Naive thymus-derived CD4-positive, alpha-beta T cell (primary cell): ENCODE measurements around the gene AKR1B1. TPM values are rescaled to one million over a fixed set of nuclear protein-coding genes. Genes with fewer than 3 reads are reported as not detected.

Source experiments
- ATAC-seq: fragments of 150-1000 bp; cut with Tn5 transposase; 2 replicates; pipeline ENCODE4 v1.10.0; 2021; ENCODE audit warnings: mild to moderate bottlenecking, moderate library complexity
- CTCF ChIA-PET: fragments of 350-600 bp; sonication (Branson Sonifier 250); formaldehyde crosslinking; loops from one replicate; lab custom pipeline; 2021; ENCODE audit warnings: antibody characterized with exemption; lab: Charles Lee
- POLR2A ChIA-PET: fragments of 350-600 bp; sonication (Branson Sonifier 250); formaldehyde crosslinking; loops from one replicate; lab custom pipeline; 2021; ENCODE audit warnings: antibody characterized with exemption, inconsistent platforms; lab: Charles Lee
- DNase-seq, 9 donors: peaks; one replicate each; pipeline versions ENCODE4 v3.0.0 to v3.0.0-alpha.2; 2020 to 2022; ENCODE audit warnings: mixed read lengths in 1 of 9
- H3K27ac ChIP-seq: one replicate; pipeline ENCODE4 v1.7.0; 2013; ENCODE audit warnings: mild to moderate bottlenecking, low read depth, low read length, moderate library complexity
- H3K27me3 ChIP-seq, 2 donors: one replicate each; pipeline ENCODE4 v1.7.0; 2013; ENCODE audit warnings: low read length in 2 of 2, mild to moderate bottlenecking in 2 of 2, moderate library complexity in 2 of 2; ENCODE audit not compliant: control insufficient read depth in 2 of 2, insufficient read depth in 2 of 2
- H3K36me3 ChIP-seq, 3 experiments: 1 replicate in 2 of 3; 2 replicates in 1 of 3; pipeline ENCODE4 v1.7.0; 2013; ENCODE audit warnings: low read length in 3 of 3, mild to moderate bottlenecking in 3 of 3, moderate library complexity in 1 of 3; ENCODE audit not compliant: insufficient read depth in 3 of 3, control insufficient read depth in 2 of 3
- H3K4me1 ChIP-seq, 2 donors: one replicate each; pipeline ENCODE4 v1.7.0; 2013; ENCODE audit warnings: low read length in 2 of 2, mild to moderate bottlenecking in 2 of 2, moderate library complexity in 1 of 2; ENCODE audit not compliant: control insufficient read depth in 2 of 2, insufficient read depth in 2 of 2
- H3K4me3 ChIP-seq: 2 replicates; pipeline ENCODE4 v1.7.0; 2013; ENCODE audit warnings: mild to moderate bottlenecking, low read length
- H3K9me3 ChIP-seq, 3 experiments: 1 replicate in 2 of 3; 2 replicates in 1 of 3; pipeline ENCODE4 v1.7.0; 2013; ENCODE audit warnings: low read length in 3 of 3; ENCODE audit not compliant: control insufficient read depth in 2 of 3
- H3K27ac Mint-ChIP-seq, 9 donors: one replicate each; pipeline ENCODE4 v1.8.0; 2020 to 2022; ENCODE audit warnings: mixed read lengths in 9 of 9, mild to moderate bottlenecking in 8 of 9, moderate library complexity in 5 of 9, inconsistent platforms in 2 of 9
- H3K27me3 Mint-ChIP-seq, 5 donors: one replicate each; pipeline ENCODE4 v1.8.0; 2021 to 2022; ENCODE audit warnings: mixed read lengths in 5 of 5, mild to moderate bottlenecking in 1 of 5
- H3K36me3 Mint-ChIP-seq, 5 donors: one replicate each; pipeline ENCODE4 v1.8.0; 2020 to 2022; ENCODE audit warnings: mixed read lengths in 5 of 5, mild to moderate bottlenecking in 3 of 5, inconsistent platforms in 1 of 5
- H3K4me1 Mint-ChIP-seq, 7 donors: one replicate each; pipeline ENCODE4 v1.8.0; 2020 to 2022; ENCODE audit warnings: mixed read lengths in 7 of 7, mild to moderate bottlenecking in 3 of 7, inconsistent platforms in 1 of 7
- H3K4me3 Mint-ChIP-seq, 10 donors: one replicate each; pipeline ENCODE4 v1.8.0; 2020 to 2022; ENCODE audit warnings: mild to moderate bottlenecking in 10 of 10, mixed read lengths in 10 of 10, moderate library complexity in 6 of 10, inconsistent platforms in 2 of 10
- H3K9me3 Mint-ChIP-seq, 11 donors: one replicate each; pipeline ENCODE4 v1.8.0; 2020 to 2022; ENCODE audit warnings: mixed read lengths in 11 of 11, mild to moderate bottlenecking in 4 of 11, inconsistent platforms in 1 of 11, moderate library complexity in 1 of 11
- intact Hi-C, 2 donors: fragments of 100-400 bp; cut with micrococcal nuclease; formaldehyde crosslinking; loops; one replicate each; pipeline ENCODE4 v1.15.1; 2023
- polyA plus RNA-seq, 2 donors: library from polyadenylated mRNA; unstranded; fragments of 300-500 nt; fragmentation: Illumina TruSeq; gene quantifications; one replicate each; pipeline ENCODE4 v1.2.3, GENCODE V29; 2021
- total RNA-seq, 6 experiments: library from RNA in 5 of 6; stranded (reverse) in 5 of 6; gene quantifications; 1 replicate in 5 of 6; 2 replicates in 1 of 6; pipeline ENCODE4 v1.2.3 and lab custom pipeline; 2021 to 2026

The AKR1B1 gene
- total and polyA plus RNA-seq, 7 experiments from 2014 or later, result 62.2 to 206 (median 106) TPM

DNA sequence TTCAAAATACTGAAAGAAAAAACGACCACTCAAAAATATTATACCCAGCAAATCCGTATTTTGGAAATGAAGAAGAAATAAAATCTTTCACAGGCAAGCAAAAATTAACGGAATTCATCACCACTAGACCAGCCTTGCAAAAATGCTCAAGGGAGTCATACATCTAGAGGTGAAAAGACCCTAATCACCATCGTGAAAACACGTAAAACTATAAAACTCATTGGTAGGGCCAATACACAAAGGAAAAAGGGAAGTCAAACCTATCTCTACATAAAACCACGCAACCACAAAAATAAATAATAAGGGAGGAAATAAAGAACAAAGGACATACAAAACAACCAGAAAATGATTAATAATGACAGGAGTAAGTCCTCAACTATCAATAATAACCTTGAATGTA, 6.6 kb upstream of the AKR1B1 start:
- peaks cover 0 to 21% (median 17%) of the 10 kb centered on the region in 11 donors for H3K9me3 Mint-ChIP-seq
- peaks cover 0 to 20% (median 5%) of the 10 kb centered on the region in 3 experiments for H3K9me3 ChIP-seq
- H3K4me3 Mint-ChIP-seq, result no peak overlapping the region
- no peaks in the 10 kb centered on the region for H3K36me3 ChIP-seq
- CTCF ChIA-PET, result interaction anchor here (0.6 kb wide), 1 partner anchor 13 kb away, joined by 5 read pairs; no protein-coding TSS in a partner anchor
- ATAC-seq, result no peak
- H3K36me3 Mint-ChIP-seq, result peaks cover 2 to 6% (median 4%) of the 10 kb centered on the region in 5 donors
- no peaks in the 10 kb centered on the region for H3K27me3 ChIP-seq
- POLR2A ChIA-PET, result interaction anchor here (0.7 kb wide), 1 partner anchor 22 kb away, joined by 3 read pairs; no protein-coding TSS in a partner anchor
- no peak overlapping the region for H3K27ac ChIP-seq
- no peak overlapping the region for H3K27ac Mint-ChIP-seq
- no peak for DNase-seq
- no peaks in the 10 kb centered on the region for H3K4me1 ChIP-seq
- intact Hi-C loops, result no loop called here
- H3K4me3 ChIP-seq, result no peak overlapping the region
- H3K27me3 Mint-ChIP-seq, result no peaks in the 10 kb centered on the region
- H3K4me1 Mint-ChIP-seq, result no peaks in the 10 kb centered on the region

DNA sequence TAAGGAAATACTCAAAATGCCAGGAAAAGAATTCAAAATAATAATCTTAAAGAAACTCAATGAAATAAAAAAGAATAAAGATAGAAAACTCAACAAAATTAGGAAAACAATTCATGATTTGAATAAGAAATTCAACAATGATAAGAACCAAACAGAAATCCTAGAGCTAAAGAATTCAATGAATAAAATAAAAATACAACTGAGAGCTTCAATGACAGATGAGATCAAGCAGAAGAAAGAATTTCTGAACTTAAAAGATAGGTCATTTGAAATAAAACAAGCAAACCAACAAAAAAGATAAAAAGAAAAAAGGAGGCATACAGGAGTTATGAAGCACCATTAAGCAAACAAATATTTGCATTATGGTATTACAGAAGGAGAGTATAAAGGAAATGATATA, 5.6 kb upstream of the AKR1B1 start:
- ChIA-PET CTCF (no interaction called here), POLR2A (no interaction called here)
- DNase-seq, result no peak
- H3K4me3 ChIP-seq, result no peak overlapping the region
- H3K27me3 ChIP-seq, result no peaks in the 10 kb centered on the region
- Mint-ChIP-seq H3K36me3 (peaks cover 2 to 6% (median 4%) of the 10 kb centered on the region in 5 donors), H3K9me3 (peaks cover 0 to 21% (median 17%) of the 10 kb centered on the region in 11 donors), H3K4me1 (peaks cover 6 to 8% (median 8%) of the 10 kb centered on the region in 7 donors), H3K4me3 (no peak overlapping the region), H3K27ac (no peak overlapping the region), H3K27me3 (no peaks in the 10 kb centered on the region)
- intact Hi-C loops, result no loop called here
- no peak overlapping the region for H3K27ac ChIP-seq
- no peak for ATAC-seq
- H3K4me1 ChIP-seq, result peaks cover 2 to 4% of the 10 kb centered on the region in 2 donors
- H3K36me3 ChIP-seq, result no peaks in the 10 kb centered on the region
- H3K9me3 ChIP-seq, result peaks cover 0 to 20% (median 5%) of the 10 kb centered on the region in 3 experiments

DNA sequence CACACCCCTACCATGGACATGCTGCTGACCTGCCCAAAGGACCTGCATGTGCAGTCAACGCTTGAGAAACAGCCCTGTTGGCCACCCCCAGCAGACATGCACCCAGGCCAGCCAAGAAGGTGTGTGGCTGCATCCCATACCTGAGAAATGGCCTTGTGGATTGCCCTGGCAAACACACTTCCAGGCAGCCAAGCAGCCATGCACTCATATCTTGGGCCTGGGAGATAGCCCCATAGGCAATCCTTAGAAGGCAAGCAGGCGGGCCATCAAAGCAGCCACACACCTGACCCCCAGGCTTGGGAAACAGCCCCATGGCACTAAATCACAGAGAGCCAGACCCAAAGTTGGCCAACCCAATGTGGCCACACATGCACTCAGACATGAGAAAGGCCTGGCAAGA, 4.9 kb upstream of the AKR1B1 start:
- Mint-ChIP-seq H3K36me3 (peaks cover 2 to 6% (median 4%) of the 10 kb centered on the region in 5 donors), H3K4me3 (no peak overlapping the region), H3K4me1 (peaks cover 10 to 13% (median 13%) of the 10 kb centered on the region in 7 donors), H3K27me3 (no peaks in the 10 kb centered on the region), H3K27ac (no peak overlapping the region), H3K9me3 (peaks cover 0 to 21% (median 17%) of the 10 kb centered on the region in 11 donors)
- Histone ChIP-seq H3K9me3 (peaks cover 0 to 20% (median 5%) of the 10 kb centered on the region in 3 experiments), H3K27me3 (no peaks in the 10 kb centered on the region), H3K4me3 (no peak overlapping the region), H3K27ac (no peak overlapping the region), H3K36me3 (peaks cover 0 to 3% (median 0%) of the 10 kb centered on the region in 3 experiments), H3K4me1 (peaks cover 6 to 7% of the 10 kb centered on the region in 2 donors)
- no peak for ATAC-seq
- intact Hi-C loops, result no loop called here
- no peak for DNase-seq
- CTCF ChIA-PET, result no interaction called here
- POLR2A ChIA-PET, result interaction anchor here (0.9 kb wide), 1 partner anchor 9 kb away, joined by 3 read pairs; no protein-coding TSS in a partner anchor

DNA sequence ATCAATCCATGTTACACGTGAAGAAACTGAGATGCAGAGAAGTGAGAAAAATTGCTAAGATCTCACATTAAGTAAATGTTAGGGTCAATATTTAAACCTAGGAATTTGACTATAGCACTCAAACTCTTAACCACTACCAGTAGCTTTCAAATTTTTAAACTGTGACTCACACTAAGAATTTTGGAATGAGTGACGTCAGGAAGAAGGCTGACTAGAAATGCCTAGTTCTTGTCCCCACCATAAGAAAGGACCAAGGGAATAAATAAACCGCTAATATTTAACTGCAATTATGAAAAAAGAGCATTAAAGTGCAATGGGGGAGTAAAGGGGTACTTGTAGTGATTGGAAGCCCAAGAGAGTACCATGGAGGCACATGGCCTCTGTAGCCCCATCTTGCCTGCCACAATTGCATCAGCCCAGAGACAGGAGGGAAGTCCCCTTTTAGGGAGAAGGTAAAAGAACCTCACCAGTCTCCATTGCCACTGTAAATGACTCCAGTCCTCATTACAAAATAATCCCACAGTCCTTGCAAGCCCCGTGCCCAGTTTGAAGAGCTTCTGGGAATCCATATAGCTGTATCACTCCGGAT, 3.5 kb upstream of the AKR1B1 start:
- CTCF ChIA-PET, result no interaction called here
- intact Hi-C loops, result no loop called here

DNA sequence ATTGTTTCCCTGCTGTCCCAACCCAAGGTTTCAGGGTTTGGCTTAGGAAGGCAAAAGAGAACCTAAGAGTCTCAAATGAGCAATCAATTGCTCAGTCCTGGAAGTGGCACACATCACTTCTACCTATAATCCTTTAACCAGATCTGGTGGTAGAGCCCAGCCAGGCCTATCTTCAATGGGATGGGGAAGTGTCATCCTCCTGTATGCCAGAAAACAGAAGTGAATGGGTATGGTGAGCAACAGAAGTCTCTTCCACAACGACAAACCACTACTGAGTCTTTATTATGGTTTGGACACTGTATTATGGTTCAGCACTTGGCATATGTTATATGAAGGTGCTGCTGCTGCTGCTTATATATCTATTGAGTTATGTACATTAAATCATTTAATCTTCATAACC, 3.0 kb upstream of the AKR1B1 start:
- no peak overlapping the region for H3K4me3 ChIP-seq
- H3K27ac ChIP-seq, result no peak overlapping the region
- Mint-ChIP-seq H3K4me3 (no peak overlapping the region), H3K27ac (peak overlapping the region in 1 of 9 donors; percentile 30), H3K4me1 (peaks cover 17 to 27% (median 26%) of the 10 kb centered on the region in 7 donors), H3K9me3 (peaks cover 0 to 21% (median 17%) of the 10 kb centered on the region in 11 donors), H3K27me3 (no peaks in the 10 kb centered on the region), H3K36me3 (peaks cover 2 to 6% (median 4%) of the 10 kb centered on the region in 5 donors)
- H3K4me1 ChIP-seq, result peaks cover 14 to 18% of the 10 kb centered on the region in 2 donors
- H3K27me3 ChIP-seq, result no peaks in the 10 kb centered on the region
- H3K9me3 ChIP-seq, result peaks cover 0 to 20% (median 5%) of the 10 kb centered on the region in 3 experiments
- DNase-seq (no peak), ATAC-seq (no peak)
- CTCF ChIA-PET, result no interaction called here
- intact Hi-C loops, result no loop called here
- H3K36me3 ChIP-seq, result peaks cover 0 to 8% (median 0%) of the 10 kb centered on the region in 3 experiments
- POLR2A ChIA-PET, result no interaction called here

More for the DNA sequence above, 3.5 kb upstream of the AKR1B1 start:
- H3K36me3 Mint-ChIP-seq, result peaks cover 2 to 6% (median 4%) of the 10 kb centered on the region in 5 donors
- peaks cover 14 to 23% (median 22%) of the 10 kb centered on the region in 7 donors for H3K4me1 Mint-ChIP-seq
- Histone ChIP-seq H3K27me3 (no peaks in the 10 kb centered on the region), H3K9me3 (peaks cover 0 to 20% (median 5%) of the 10 kb centered on the region in 3 experiments), H3K4me3 (no peak overlapping the region), H3K36me3 (peaks cover 0 to 8% (median 0%) of the 10 kb centered on the region in 3 experiments), H3K27ac (no peak overlapping the region), H3K4me1 (peaks cover 13 to 15% of the 10 kb centered on the region in 2 donors)
- DNase-seq (no peak), ATAC-seq (no peak)
- H3K9me3 Mint-ChIP-seq, result peaks cover 0 to 21% (median 17%) of the 10 kb centered on the region in 11 donors
- no peak overlapping the region for H3K27ac Mint-ChIP-seq
- POLR2A ChIA-PET, result no interaction called here
- H3K27me3 Mint-ChIP-seq, result no peaks in the 10 kb centered on the region
- no peak overlapping the region for H3K4me3 Mint-ChIP-seq

DNA sequence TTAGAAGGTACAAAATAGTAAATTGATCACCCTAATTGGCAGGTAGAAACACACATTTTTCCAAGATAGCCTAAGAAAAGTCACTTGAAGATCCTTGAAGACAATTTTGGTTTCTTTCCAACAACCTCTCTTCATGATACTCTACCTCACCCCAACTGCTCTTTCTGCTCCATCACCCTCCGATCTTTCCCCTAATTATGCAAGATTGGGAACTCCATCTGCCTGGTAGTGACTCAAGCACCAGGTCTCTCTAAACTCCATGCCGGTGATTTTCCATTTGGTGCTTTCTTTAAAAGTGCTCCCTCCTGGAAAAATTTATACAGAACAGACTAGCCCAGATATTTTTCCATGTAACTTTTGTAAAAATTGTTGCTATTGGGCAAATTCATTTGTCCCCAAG, 1.1 kb upstream of the AKR1B1 start:
- ChIA-PET CTCF (interaction anchor here (2.3 kb wide), 1 partner anchor 27 kb away, joined by 12 read pairs; no protein-coding TSS in a partner anchor), POLR2A (interaction anchor here (0.6 to 1.7 kb wide), 3 partner anchors 10 to 167 kb away, joined by 3 read pairs; no protein-coding TSS in a partner anchor)
- ATAC-seq (no peak), DNase-seq (no peak)
- intact Hi-C loops, result loop anchor here (1.0 to 10.0 kb wide), 25 partner anchors 28 to 1517 kb away; partner anchors contain the start of genes AGBL3 (in 2 of the 2), BPGM (in 2 of the 2), CHCHD3 (in 2 of the 2) and CYREN (in 2 of the 2)
- Histone ChIP-seq H3K9me3 (peaks cover 0 to 15% (median 0%) of the 10 kb centered on the region in 3 experiments), H3K4me1 (peaks cover 15 to 22% of the 10 kb centered on the region in 2 donors), H3K36me3 (peaks cover 0 to 8% (median 0%) of the 10 kb centered on the region in 3 experiments), H3K27ac (no peak overlapping the region), H3K27me3 (no peaks in the 10 kb centered on the region), H3K4me3 (no peak overlapping the region)
- Mint-ChIP-seq H3K27me3 (no peaks in the 10 kb centered on the region), H3K36me3 (peaks cover 3 to 11% (median 4%) of the 10 kb centered on the region in 5 donors), H3K9me3 (peaks cover 0 to 13% (median 9%) of the 10 kb centered on the region in 11 donors), H3K4me3 (peak overlapping the region; percentile 4 to 93 (median 86)), H3K27ac (peak overlapping the region in 7 of 9 donors; percentile 57 to 90 (median 83)), H3K4me1 (peaks cover 21 to 46% (median 38%) of the 10 kb centered on the region in 7 donors)
